ENCODE results near the gene KDM5A. TPM values are rescaled to one million over a fixed set of nuclear protein-coding genes. Genes with fewer than 3 reads are reported as not detected.
A peak's percentile ranks its signal among the peaks of the same experiment; 100 is the strongest.
"Not testable (repeated sequence)": the region's sequence is repeated elsewhere in the genome, so short reads cannot be mapped to it uniquely, and the experiment has no call there.

The KDM5A gene
- 10 to 100 TPM; 36.0 to 46.4 (median 42.8) TPM for polyA plus RNA-seq (ENCODE audit: insufficient read length in 4 of 4)

GRCh38 chr12:389142-390096, at the start of gene KDM5A:
TSS of gene KDM5A (minus strand) at chr12:389320. CDS start at chr12:389091, 229 bp downstream.
- peak; percentile 92 to 99 (median 96) for DNase-seq (ENCODE audit: low read depth in 4 of 4, low spot score in 2 of 4)

GRCh38 chr12:435737-436136, 46.6 kb upstream of the KDM5A start:
- not testable (repeated sequence) for DNase-seq (ENCODE audit: low read depth in 4 of 4, low spot score in 2 of 4)

GRCh38 chr12:422526-422925, 33.4 kb upstream of the KDM5A start:
- DNase-seq (ENCODE audit: low read depth in 4 of 4, low spot score in 2 of 4) = no peak

DNA sequence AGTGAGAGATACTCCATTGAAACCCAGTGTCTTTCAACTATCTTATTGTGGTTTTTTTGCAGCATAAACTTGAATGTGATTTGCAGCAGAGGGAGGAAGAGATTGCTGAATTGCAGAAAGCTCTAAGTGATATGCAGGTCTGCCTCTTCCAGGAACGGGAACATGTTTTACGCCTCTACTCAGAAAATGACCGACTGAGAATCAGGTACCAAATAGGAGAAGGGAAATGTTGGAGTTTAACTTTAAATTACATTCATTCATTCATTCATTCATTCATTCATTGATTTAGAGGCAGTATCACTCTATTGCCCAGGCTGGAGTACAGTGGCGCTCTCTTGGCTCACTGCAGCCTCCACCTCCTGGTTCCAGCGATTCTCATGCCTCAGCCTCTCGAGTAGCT, 29.3 kb upstream of the KDM5A start:
- no peak for DNase-seq (ENCODE audit: low read depth in 4 of 4, low spot score in 2 of 4)

GRCh38 chr12:414859-415258, 25.7 kb upstream of the KDM5A start:
- DNase-seq (ENCODE audit: low read depth in 4 of 4, low spot score in 2 of 4) = no peak

DNA sequence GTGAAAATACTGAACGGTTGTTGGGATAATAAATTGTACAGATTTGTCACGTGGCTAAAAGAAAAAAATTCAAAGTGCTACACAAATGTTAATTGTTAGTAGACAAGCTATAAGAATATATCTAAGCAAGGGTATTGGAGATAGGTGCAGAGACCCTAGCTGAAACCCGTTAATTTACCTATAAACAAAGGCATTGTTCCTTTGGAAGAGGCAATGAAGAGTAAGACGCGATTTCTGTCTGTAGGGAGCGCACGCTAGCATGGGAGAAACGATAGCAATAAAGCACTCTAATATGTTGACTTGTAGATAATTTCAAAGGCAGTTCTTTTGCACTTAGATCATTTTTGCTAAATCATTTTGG, 12.9 kb upstream of the KDM5A start:
- peak in 2 of 4 donors; percentile 40 to 47 for DNase-seq (ENCODE audit: low read depth in 4 of 4, low spot score in 2 of 4)

- DNase-seq (ENCODE audit: low read depth in 4 of 4, low spot score in 2 of 4) = peak; percentile 84 to 97 (median 92)
Observed at GRCh38 chr12:401235-402028, 12.3 kb upstream of the KDM5A start, which contains the start of gene CCDC77. TSS of gene CCDC77 (plus strand) at chr12:401644. CDS start at chr12:409384, 7,740 bp downstream.

- no peak for DNase-seq (ENCODE audit: low read depth in 4 of 4, low spot score in 2 of 4)
Observed at GRCh38 chr12:400828-401227, 11.7 kb upstream of the KDM5A start.

DNA sequence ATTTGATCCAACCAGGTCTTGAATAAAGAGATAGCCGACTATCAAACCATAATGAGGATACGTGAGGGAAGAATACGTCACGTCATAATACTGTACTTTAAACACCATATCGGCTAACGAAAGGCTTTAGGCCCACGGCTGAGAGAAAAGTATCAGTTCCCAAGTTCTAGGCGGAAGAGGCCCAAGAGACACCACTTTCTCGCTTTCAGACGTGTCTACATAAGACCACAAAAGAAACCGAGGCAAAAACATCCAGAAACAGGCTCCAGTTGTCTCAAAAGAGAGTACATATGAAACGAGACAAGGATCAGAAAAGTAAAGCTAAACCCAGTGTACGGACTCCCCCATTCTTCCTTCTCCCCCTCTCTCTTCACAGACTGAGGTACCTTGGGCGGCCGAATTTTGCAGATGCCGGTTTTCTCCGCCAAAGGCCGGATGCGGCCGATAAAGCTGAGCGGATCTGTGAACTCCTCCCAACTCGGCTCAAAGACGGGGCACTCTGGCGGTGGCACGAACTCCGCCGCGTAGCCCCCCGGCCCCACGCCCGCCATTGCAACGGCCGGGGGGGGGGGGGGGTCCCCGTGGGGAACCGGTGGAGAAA, 479 bp downstream of the KDM5A start:
- DNase-seq (ENCODE audit: low read depth in 4 of 4, low spot score in 2 of 4) = peak in 2 of 4 donors; percentile 32 to 52

GRCh38 chr12:388012-388411, 1.1 kb downstream of the KDM5A start:
- no peak for DNase-seq (ENCODE audit: low read depth in 4 of 4, low spot score in 2 of 4)

DNA sequence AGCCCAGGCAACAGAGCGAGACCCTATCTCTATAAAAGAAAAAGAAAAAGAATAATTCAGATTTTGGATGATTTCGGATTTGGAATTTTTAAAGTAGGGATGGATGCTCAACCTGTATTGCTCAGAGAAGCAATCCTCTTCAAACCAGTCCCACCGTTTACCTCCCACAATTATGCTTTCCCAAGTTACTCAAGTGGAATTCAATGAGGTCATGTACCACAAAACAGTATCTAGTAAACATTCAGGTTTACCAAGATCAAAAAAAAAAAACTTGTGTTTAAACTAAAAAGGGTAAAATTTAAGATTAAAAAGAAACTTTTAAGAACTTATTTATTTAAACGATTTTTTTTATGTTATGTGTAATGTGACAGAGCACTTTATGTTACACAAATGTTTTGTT, 2.5 kb downstream of the KDM5A start:
- no peak for DNase-seq (ENCODE audit: low read depth in 4 of 4, low spot score in 2 of 4)

- not testable (repeated sequence) for DNase-seq (ENCODE audit: low read depth in 4 of 4, low spot score in 2 of 4)
Observed at GRCh38 chr12:370739-371485, 18.2 kb downstream of the KDM5A start.

DNA sequence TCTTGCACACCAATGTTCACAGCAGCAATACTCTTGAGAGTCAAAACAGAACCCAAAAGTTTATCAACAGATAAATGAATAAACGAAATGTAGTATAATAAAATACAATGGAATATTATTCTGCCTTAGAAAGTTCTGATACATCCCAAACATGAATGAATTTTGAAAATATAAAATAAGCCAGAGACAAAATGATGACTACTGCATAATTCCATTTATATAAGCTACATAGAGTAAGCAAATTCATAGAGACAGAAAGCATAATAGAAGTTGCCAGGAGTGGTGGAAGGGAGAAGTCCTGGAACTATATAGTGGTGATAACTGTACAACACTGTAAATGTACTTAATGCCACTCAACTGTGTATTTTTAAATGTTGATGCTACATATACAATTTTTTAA, 21.1 kb downstream of the KDM5A start:
- DNase-seq (ENCODE audit: low read depth in 4 of 4, low spot score in 2 of 4) = no peak

GRCh38 chr12:366820-367219, 22.3 kb downstream of the KDM5A start:
- no peak for DNase-seq (ENCODE audit: low read depth in 4 of 4, low spot score in 2 of 4)

GRCh38 chr12:359091-359490, 30.0 kb downstream of the KDM5A start:
- DNase-seq (ENCODE audit: low read depth in 4 of 4, low spot score in 2 of 4) = no peak

GRCh38 chr12:356276-356988, 32.7 kb downstream of the KDM5A start:
- no peak for DNase-seq (ENCODE audit: low read depth in 4 of 4, low spot score in 2 of 4)

- not testable (repeated sequence) for DNase-seq (ENCODE audit: low read depth in 4 of 4, low spot score in 2 of 4)
Observed at GRCh38 chr12:351197-351596, 37.9 kb downstream of the KDM5A start.

- DNase-seq (ENCODE audit: low read depth in 4 of 4, low spot score in 2 of 4) = not testable (repeated sequence)
Observed at GRCh38 chr12:349625-350024, 39.5 kb downstream of the KDM5A start.

- not testable (repeated sequence) for DNase-seq (ENCODE audit: low read depth in 4 of 4, low spot score in 2 of 4)
Observed at GRCh38 chr12:343036-343435, 46.1 kb downstream of the KDM5A start.

DNA sequence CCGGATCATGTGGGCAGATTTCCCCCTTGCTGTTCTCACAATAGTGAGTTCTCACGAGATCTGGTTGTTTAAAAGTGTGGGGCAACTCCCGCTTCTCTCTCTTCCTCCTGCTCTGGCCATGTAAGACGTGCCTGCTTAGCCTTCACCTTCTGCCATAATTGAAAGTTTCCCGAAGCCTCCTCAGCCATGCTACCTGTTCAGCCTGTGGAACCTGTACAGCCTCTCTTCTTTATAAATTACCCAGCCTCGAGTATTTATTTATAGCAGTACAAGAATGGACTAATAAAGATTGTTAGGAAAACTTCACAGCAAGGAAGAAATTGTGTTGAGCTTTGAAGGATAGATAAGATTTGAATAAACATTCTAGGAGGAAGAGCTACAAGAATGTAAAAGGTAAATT, 52.1 kb downstream of the KDM5A start:
- no peak for DNase-seq (ENCODE audit: low read depth in 4 of 4, low spot score in 2 of 4)
